Duodenal mucosa (tissue), 2 donors: ENCODE data around the gene TUBG2.

Source experiments
- H3K27ac ChIP-seq: one replicate; pipeline ENCODE4 v1.7.0; 2013; ENCODE audit warnings: low read depth, low read length
- H3K27me3 ChIP-seq, 2 donors: one replicate each; pipeline ENCODE4 v1.7.0; 2013; ENCODE audit warnings: low read length in 2 of 2, control low read depth in 1 of 2; ENCODE audit not compliant: insufficient read depth in 2 of 2, control insufficient read depth in 1 of 2
- H3K36me3 ChIP-seq, 2 donors: one replicate each; pipeline ENCODE4 v1.7.0; 2013; ENCODE audit warnings: low read length in 2 of 2, control low read depth in 1 of 2; ENCODE audit not compliant: insufficient read depth in 2 of 2, control insufficient read depth in 1 of 2
- H3K4me1 ChIP-seq, 2 donors: one replicate each; pipeline ENCODE4 v1.7.0; 2013; ENCODE audit warnings: low read length in 2 of 2, control low read depth in 1 of 2; ENCODE audit not compliant: insufficient read depth in 2 of 2, control insufficient read depth in 1 of 2
- H3K4me3 ChIP-seq, 2 donors: one replicate each; pipeline ENCODE4 v1.7.0; 2013; ENCODE audit warnings: low read length in 2 of 2, low read depth in 1 of 2
- H3K9ac ChIP-seq, 2 donors: one replicate each; pipeline ENCODE4 v1.7.0; 2013; ENCODE audit warnings: low read length in 2 of 2, low read depth in 1 of 2
- H3K9me3 ChIP-seq, 2 donors: one replicate each; pipeline ENCODE4 v1.7.0; 2013; ENCODE audit warnings: low read length in 2 of 2, control low read depth in 1 of 2; ENCODE audit not compliant: control insufficient read depth in 1 of 2

Gene TUBG2

DNA sequence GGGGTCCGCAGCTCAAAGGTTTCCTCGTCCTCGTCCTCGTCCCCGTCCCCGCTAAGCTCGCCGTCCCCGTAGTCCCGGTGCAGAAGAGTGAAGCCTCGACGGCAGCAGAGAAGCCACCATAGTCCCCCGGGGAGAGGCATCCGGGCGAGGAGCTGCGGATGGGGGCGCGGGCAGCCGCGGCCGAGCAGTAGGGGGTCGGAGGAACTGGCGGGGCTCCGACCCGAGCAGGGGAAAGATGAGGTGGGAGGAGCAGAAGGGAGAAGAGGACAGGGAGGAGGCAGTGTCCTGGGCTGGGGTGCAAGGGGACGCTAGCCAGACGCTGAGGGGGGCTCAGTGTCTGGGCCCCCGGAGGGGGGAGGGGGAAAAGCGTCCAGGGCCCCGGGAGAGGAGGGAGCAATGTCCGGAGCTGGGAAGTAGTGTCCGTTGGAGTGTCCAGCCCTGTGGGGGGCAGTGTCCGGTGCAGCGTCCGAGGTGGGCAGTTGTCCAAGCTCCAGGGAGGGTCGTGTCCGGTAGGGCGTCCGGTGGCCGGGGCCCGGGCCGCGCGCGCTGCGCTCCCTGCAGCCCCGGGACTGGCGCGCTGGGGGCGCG lies 17.4 kb downstream of the TUBG2 start, which contains the start of gene PLEKHH3:
Gene PLEKHH3 (minus strand): TSS at position 571 of the 588 bp plus-strand sequence. CDS start 431 bp downstream, at position 140.
- peak within 1 kb of the TSS; percentile 80 for H3K4me3 ChIP-seq
- peak within 1 kb of the TSS; percentile 78 to 91 for H3K9ac ChIP-seq
- no peaks in the 10 kb centered on the region for H3K9me3 ChIP-seq
- H3K4me1 ChIP-seq = peaks cover 51 to 63% of the 10 kb centered on the region in 2 donors
- H3K27me3 ChIP-seq = peaks cover 3 to 4% of the 10 kb centered on the region in 2 donors
- H3K27ac ChIP-seq = peak within 1 kb of the TSS; percentile 94
- peaks cover 0 to 10% of the 10 kb centered on the region in 2 donors for H3K36me3 ChIP-seq

DNA sequence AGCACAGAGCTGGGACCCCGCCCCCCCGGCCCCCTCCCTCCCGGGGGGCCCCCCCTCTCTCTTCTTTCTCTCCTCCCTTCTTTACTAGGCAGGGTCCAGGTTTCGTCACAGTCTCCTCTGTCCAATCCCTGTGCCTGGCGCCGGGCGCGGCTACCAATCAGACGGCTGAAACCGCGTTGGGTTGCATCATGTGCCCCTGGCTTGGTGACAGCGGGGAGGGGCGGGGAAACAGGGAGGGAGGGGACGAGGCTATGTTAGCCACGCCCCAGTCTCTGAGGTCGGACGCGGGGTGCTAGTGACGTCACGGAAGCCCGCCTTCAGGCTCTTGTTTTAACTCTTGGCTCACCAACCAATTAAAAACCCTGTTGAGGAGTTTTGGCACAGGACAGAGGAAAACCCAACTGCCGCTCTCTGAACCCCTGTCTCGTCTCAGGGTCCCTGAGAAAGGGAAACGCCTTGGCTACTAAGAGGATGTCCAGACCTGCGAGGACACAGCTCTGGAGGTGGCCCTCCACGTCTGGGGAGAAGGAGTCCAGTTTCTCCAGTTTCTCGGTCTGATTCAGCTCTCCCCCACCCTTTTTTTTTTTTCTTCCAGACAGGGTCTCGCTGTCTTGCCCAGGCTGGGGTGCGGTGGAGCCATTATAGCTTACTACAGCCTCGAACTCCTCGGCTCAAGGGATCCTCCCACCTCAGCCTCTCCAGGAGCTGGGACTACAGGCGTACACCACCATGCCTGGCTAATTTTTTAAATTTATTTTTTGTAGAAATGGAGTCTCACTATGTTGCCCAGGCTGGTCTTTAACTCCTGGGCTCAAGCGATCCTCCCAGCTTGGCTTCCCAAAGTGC lies 18.2 kb downstream of the TUBG2 start:
- Histone ChIP-seq H3K36me3 (peaks cover 0 to 3% of the 10 kb centered on the region in 2 donors), H3K4me1 (peaks cover 56 to 70% of the 10 kb centered on the region in 2 donors), H3K27me3 (peaks cover 8 to 10% of the 10 kb centered on the region in 2 donors), H3K9ac (peak overlapping the region; percentile 63 to 91), H3K9me3 (no peaks in the 10 kb centered on the region), H3K4me3 (peak overlapping the region; percentile 80), H3K27ac (peak overlapping the region; percentile 94)

DNA sequence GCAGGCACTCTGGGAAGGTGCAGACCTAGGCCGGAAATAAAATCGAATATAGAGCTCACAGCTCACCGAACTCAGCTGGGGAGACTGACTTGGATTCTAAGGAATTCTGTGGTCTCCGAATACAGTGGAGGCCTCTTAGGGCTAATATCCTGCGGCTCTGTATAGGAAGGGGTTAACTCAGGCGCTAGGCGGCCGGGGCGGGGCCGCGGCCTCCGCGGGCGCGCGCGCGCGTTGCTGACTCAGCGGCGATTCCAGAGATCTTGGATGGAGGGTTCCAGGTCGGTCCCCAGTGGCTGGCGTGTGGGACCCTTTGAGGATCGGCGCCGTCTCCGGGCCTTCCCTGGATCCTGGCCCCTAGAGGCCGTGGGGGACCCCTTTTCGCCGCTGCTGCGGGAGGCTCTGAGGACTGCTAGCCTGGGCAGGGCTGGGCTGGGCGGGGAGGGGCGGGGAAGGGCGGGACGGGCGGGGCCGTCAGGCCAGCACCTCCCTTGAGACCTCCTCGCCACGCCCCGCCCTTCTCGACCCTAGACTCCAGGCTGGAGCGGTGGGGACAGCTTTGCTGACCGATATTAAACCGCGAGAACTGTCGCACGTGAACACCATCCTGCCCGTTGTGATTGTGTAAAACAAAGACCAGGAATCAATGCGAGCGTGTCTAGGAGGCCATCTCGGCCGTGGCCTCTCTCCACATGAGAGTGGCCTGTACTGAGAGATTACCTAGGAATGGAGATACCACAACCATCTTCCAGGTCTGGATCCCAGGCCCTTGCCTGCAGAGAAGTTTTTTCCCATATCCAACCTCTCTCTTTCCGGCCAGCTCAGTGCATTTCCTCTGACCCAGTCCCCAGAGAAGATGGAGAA lies 19.1 kb downstream of the TUBG2 start:
- Histone ChIP-seq H3K9ac (peak overlapping the region; percentile 63 to 74), H3K36me3 (no peaks in the 10 kb centered on the region), H3K27ac (peak overlapping the region; percentile 94), H3K4me1 (peaks cover 59 to 79% of the 10 kb centered on the region in 2 donors), H3K9me3 (no peaks in the 10 kb centered on the region), H3K27me3 (peaks cover 11 to 14% of the 10 kb centered on the region in 2 donors), H3K4me3 (peak overlapping the region; percentile 67 to 80)

DNA sequence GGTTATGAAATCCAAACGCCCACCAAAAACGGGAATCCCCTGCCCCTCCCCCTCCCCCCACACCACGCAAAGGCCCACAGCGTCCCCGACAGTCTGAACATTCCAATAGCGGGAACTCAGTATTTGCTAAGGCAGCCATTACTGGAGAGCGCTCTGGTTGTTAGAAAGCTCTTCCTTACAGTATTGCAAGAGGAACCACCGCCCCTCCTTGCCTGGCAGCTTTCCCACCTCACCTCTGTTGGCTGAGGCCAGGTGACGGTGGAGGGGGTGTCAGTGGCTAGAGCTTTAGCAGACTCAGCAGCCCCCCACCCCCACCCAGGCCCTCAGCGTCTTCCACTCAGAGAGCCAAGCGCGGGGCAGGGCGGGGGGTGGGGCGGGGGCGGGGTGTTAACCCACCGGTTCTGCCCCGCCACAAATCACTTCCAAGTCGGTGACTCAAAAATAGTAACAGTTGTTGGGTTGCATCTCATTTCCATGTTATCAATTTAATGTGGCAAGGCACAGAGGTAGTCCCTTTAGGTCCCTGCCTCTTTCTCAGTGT lies 19.9 kb downstream of the TUBG2 start:
- Histone ChIP-seq H3K9me3 (no peaks in the 10 kb centered on the region), H3K36me3 (no peaks in the 10 kb centered on the region), H3K4me1 (peaks cover 68 to 81% of the 10 kb centered on the region in 2 donors), H3K27ac (peak overlapping the region; percentile 95), H3K27me3 (peaks cover 12 to 21% of the 10 kb centered on the region in 2 donors), H3K4me3 (peak overlapping the region; percentile 67 to 80), H3K9ac (peak overlapping the region; percentile 73 to 74)

DNA sequence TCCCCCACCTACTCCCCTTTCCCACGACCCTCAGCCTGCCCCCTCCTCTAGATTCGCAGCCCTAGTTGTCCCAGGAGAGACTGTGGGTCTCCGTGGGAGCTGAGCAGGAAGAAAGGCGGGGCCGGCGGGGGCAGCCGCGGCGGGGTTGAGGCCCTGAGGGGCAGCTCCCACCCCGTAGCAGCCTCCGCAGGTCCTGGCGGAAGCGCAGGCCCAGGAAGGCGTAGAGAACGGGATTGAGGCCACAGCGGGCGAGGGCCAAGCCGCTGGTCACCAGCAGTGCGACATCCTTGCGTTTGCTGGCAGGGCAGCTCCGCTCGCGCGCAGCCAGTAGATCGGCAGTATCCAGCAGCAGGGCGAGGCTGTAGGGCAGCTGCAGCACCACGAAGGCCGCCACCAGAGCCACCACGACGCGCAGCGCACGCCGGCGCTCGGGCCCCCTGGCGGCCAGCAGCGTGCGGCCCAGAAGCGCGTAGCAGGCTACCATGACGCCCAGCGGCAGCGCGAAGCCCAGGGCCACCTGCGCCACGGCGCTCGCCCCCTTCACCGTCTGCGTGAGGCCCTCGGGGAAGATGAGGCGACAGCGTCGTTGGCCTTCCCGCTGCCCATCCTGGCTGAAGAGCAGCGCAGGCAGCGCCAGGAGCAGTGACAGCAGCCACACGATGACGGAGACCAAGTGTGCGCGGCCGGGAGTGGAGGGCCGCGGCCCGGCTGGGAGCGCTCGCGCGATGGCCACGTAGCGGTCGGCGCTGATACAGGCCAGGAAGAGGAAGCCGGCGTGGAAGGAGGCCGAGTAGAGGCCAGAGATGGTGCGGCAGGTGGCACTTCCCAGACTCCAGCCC lies 20.6 kb downstream of the TUBG2 start:
- no peaks in the 10 kb centered on the region for H3K36me3 ChIP-seq
- peaks cover 12 to 25% of the 10 kb centered on the region in 2 donors for H3K27me3 ChIP-seq
- peak overlapping the region; percentile 95 for H3K27ac ChIP-seq
- peaks cover 64 to 77% of the 10 kb centered on the region in 2 donors for H3K4me1 ChIP-seq
- H3K9ac ChIP-seq = peak overlapping the region; percentile 73 to 74
- peak overlapping the region; percentile 48 to 65 for H3K4me3 ChIP-seq
- no peaks in the 10 kb centered on the region for H3K9me3 ChIP-seq

DNA sequence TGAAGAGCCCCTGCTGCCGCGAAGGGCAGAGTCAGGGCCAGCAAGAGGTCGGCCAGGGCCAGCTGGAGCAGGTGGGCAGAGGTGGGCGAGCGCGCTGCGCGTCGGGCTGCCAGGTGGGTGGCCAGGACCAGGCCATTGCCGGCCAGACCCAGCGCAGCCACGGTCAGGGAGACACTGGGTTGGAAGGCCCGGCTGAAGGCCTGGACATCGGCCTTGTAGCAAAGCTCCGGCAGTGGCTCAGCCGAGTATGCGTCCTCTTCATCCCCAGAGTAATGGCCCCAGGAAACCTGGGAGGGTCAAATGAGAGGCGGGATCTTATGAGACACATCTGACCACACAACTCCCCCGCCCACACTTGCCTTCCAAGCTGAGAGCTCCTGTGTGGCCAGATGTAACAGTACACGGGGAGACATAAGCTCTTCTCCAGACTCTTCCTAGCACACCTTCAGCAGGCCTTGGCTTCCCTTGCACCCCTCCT lies 21.3 kb downstream of the TUBG2 start:
- peak overlapping the region; percentile 95 for H3K27ac ChIP-seq
- peak overlapping the region; percentile 48 to 65 for H3K4me3 ChIP-seq
- H3K4me1 ChIP-seq = peaks cover 58 to 76% of the 10 kb centered on the region in 2 donors
- no peaks in the 10 kb centered on the region for H3K9me3 ChIP-seq
- peaks cover 0 to 3% of the 10 kb centered on the region in 2 donors for H3K36me3 ChIP-seq
- peak overlapping the region; percentile 73 to 74 for H3K9ac ChIP-seq
- H3K27me3 ChIP-seq = peaks cover 17 to 32% of the 10 kb centered on the region in 2 donors

DNA sequence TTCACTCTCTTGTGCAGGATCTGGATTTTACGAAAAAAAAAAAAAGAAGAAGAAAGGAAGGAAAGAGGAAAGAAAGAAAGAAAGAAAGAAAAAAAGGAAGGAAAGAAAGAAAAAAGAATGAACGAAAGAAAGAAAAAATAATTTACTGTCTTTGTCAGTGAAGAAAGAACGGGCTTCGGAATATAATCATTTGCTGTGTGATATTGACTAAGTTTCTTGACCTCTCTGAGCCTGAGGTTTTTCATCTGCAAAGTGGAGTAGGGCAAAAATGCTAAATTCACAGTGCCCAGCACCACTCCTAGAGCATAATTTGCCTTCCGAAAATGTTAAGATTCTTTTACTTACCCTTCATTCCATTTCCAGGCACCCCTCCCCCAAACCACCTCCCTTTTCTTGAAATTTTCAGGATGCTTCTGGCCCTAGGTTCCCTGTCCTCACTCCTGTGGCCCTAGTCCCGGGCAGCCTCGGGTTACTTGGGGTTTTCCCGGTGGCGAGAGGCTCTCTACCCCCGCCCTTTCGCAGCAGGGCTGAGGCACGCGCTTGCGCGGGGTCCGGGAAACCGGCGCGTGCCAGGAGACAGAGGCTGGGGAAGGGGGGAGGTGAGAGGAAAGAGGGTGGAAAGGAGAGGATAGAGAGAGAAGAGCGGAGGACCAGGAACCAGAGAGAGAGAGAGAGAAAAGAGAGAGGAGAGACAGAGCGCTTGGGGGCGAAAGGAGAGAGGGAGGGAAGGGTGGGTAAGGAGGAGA lies 23.1 kb downstream of the TUBG2 start, which contains the start of gene CNTNAP1:
Gene CNTNAP1 (plus strand): TSS at position 556 of the 746 bp plus-strand sequence. CDS start 299 bp downstream, outside the sequence.
- H3K27me3 ChIP-seq = peaks cover 22 to 46% of the 10 kb centered on the region in 2 donors
- peak within 1 kb of the TSS; percentile 10 for H3K27ac ChIP-seq
- no peaks in the 10 kb centered on the region for H3K9me3 ChIP-seq
- peaks cover 0 to 3% of the 10 kb centered on the region in 2 donors for H3K36me3 ChIP-seq
- H3K4me3 ChIP-seq = peak within 1 kb of the TSS; percentile 49 to 68
- peaks cover 51 to 68% of the 10 kb centered on the region in 2 donors for H3K4me1 ChIP-seq
- peak within 1 kb of the TSS; percentile 6 to 38 for H3K9ac ChIP-seq

DNA sequence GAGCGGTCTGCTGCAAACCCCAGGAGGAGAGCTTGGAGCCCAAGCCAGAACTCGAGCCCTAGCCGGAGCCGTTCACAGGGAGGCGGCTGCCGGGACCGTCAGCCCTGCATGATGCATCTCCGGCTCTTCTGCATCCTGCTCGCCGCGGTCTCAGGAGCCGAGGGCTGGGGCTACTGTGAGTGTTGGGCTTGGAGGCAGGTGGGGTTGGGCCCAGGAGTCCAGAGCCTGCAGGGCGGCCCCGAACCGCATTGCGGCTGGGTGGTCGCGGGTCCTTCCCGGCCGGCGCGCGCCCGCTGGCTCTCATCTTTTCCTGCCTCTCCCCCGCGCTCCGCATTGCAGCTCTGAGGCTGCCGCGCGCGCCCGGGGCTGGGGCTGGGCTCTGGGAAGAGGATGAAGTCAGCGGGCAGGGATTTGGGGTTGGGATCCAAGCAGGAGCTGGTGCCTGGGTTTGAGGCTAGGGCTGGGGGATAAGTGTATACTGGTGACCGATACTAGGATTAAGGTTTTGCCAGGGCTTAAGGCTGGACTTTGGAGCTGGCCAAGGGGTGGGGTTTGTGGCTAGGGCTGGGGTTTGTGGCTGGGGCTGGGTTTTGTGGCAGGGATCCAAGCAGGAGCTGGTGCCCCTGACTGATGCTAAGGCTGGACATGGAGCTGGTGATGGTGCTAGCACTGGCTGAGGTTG lies 23.8 kb downstream of the TUBG2 start:
- no peaks in the 10 kb centered on the region for H3K9me3 ChIP-seq
- H3K27ac ChIP-seq = peak overlapping the region; percentile 10
- peaks cover 44 to 61% of the 10 kb centered on the region in 2 donors for H3K4me1 ChIP-seq
- peaks cover 0 to 3% of the 10 kb centered on the region in 2 donors for H3K36me3 ChIP-seq
- H3K27me3 ChIP-seq = peaks cover 22 to 46% of the 10 kb centered on the region in 2 donors
- H3K9ac ChIP-seq = peak overlapping the region; percentile 6 to 38
- H3K4me3 ChIP-seq = peak overlapping the region; percentile 47 to 68
